CD4-positive, CD25-positive, alpha-beta regulatory T cell (primary cell): ENCODE data around the gene B4GALNT4. TPM values are rescaled to one million over a fixed set of nuclear protein-coding genes. Genes with fewer than 3 reads are reported as not detected.
"Not testable (repeated sequence)": the region's sequence is repeated elsewhere in the genome, so short reads cannot be mapped to it uniquely, and the experiment has no call there.

ENCODE experiments used
- ATAC-seq, 2 donors: fragments of 150-1000 bp; cut with Tn5 transposase; one replicate each; pipeline ENCODE4 v1.10.0; 2021; ENCODE audit warnings: low read depth in 2 of 2, moderate number of reproducible peaks in 2 of 2, moderate library complexity in 1 of 2
- DNase-seq, 3 donors: peaks; one replicate each; pipeline versions ENCODE4 v3.0.0 to v3.0.0-alpha.2; 2012 to 2022; ENCODE audit warnings: mixed read lengths in 1 of 3
- H3K27ac ChIP-seq: one replicate; pipeline ENCODE4 v1.7.0; 2013; ENCODE audit warnings: mild to moderate bottlenecking, low read length; ENCODE audit not compliant: insufficient read depth, poor library complexity, severe bottlenecking
- H3K27me3 ChIP-seq: one replicate; pipeline ENCODE4 v1.7.0; 2013; ENCODE audit warnings: low read length; ENCODE audit not compliant: control insufficient read depth, insufficient read depth
- H3K36me3 ChIP-seq: one replicate; pipeline ENCODE4 v1.7.0; 2013; ENCODE audit warnings: mild to moderate bottlenecking, low read length, moderate library complexity; ENCODE audit not compliant: control insufficient read depth, insufficient read depth
- H3K4me1 ChIP-seq: 2 replicates; pipeline ENCODE4 v1.7.0; 2013; ENCODE audit warnings: mild to moderate bottlenecking, low read length; ENCODE audit not compliant: insufficient read depth, control insufficient read depth, poor library complexity, severe bottlenecking
- H3K4me3 ChIP-seq: one replicate; pipeline ENCODE4 v1.7.0; 2013; ENCODE audit warnings: low read depth, mild to moderate bottlenecking, low read length, moderate library complexity
- H3K9me3 ChIP-seq, 2 experiments: 1 replicate in 1 of 2; 2 replicates in 1 of 2; pipeline ENCODE4 v1.7.0; 2013; ENCODE audit warnings: low read length in 2 of 2, mild to moderate bottlenecking in 1 of 2, moderate library complexity in 1 of 2; ENCODE audit not compliant: control insufficient read depth in 2 of 2
- H3K27ac Mint-ChIP-seq, 3 donors: one replicate each; pipeline ENCODE4 v1.8.0; 2020 to 2022; ENCODE audit warnings: mild to moderate bottlenecking in 3 of 3, mixed read lengths in 3 of 3, moderate library complexity in 2 of 3
- H3K27me3 Mint-ChIP-seq: one replicate; pipeline ENCODE4 v1.8.0; 2022; ENCODE audit warnings: mild to moderate bottlenecking, mixed read lengths
- H3K36me3 Mint-ChIP-seq: one replicate; pipeline ENCODE4 v1.8.0; 2020; ENCODE audit warnings: mixed read lengths
- H3K4me1 Mint-ChIP-seq, 4 donors: one replicate each; pipeline ENCODE4 v1.8.0; 2020 to 2022; ENCODE audit warnings: mixed read lengths in 4 of 4, mild to moderate bottlenecking in 1 of 4
- H3K4me3 Mint-ChIP-seq, 4 donors: one replicate each; pipeline ENCODE4 v1.8.0; 2020 to 2022; ENCODE audit warnings: mild to moderate bottlenecking in 4 of 4, mixed read lengths in 4 of 4, moderate library complexity in 3 of 4
- H3K9me3 Mint-ChIP-seq, 7 donors: one replicate each; pipeline ENCODE4 v1.8.0; 2020 to 2022; ENCODE audit warnings: mixed read lengths in 7 of 7, mild to moderate bottlenecking in 3 of 7, moderate library complexity in 2 of 7
- polyA plus RNA-seq, 4 donors: library from polyadenylated mRNA; unstranded; fragments of 300-500 nt; fragmentation: Illumina TruSeq; gene quantifications; one replicate each; pipeline ENCODE4 v1.2.3, GENCODE V29; 2021
- total RNA-seq: library from RNA; stranded (reverse); gene quantifications from one replicate; pipeline ENCODE4 v1.2.3, GENCODE V29; 2022

The B4GALNT4 gene
- total and polyA plus RNA-seq, 5 donors from 2014 or later: 0.99 TPM; not detected in 4

GRCh38 chr11:357582-357981, 11.7 kb upstream of the B4GALNT4 start:
- Mint-ChIP-seq H3K4me3 (no peak overlapping the region), H3K27ac (no peak overlapping the region), H3K27me3 (peaks cover 6% of the 10 kb centered on the region), H3K4me1 (peaks cover 7 to 36% (median 16%) of the 10 kb centered on the region in 4 donors), H3K9me3 (no peaks in the 10 kb centered on the region), H3K36me3 (no peaks in the 10 kb centered on the region)
- DNase-seq (no peak), ATAC-seq (no peak)
- Histone ChIP-seq H3K4me3 (no peak overlapping the region), H3K9me3 (no peaks in the 10 kb centered on the region), H3K27me3 (no peaks in the 10 kb centered on the region), H3K36me3 (no peaks in the 10 kb centered on the region), H3K27ac (no peak overlapping the region), H3K4me1 (peaks cover 10% of the 10 kb centered on the region)

DNA sequence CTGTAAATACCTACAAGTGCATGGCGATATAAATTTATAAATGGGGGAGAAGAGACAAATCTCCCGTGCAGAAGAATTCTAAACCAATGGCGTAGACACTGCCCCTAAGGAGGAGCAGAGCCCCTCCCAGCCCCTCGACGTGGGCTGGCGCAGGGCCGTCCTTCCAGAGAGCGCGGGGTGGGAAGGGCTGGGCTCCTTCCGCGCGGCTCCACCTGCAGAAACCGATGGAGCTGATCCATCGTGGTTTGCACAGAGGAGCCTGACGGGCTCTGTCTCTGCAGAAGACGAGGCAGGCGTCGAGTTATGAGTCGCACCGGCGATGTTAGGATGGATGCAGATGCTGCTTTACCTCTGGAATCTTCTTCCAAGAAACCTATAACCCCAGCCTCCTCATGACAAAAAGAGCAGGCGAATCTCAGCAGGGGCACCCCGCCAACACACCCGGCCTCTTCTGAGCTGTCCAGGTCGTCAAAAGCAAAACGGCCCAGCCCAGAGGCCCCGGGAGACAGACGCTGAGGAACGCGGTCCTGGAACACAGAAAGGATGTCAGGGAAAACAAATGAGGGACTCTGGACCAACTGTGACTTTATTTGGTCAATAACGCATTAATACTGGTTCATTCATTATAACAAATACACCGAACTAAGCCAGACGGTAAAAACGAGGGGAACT, 11.0 kb upstream of the B4GALNT4 start:
- Mint-ChIP-seq H3K4me3 (no peak overlapping the region), H3K27me3 (peaks cover 6% of the 10 kb centered on the region), H3K4me1 (peaks cover 5 to 29% (median 14%) of the 10 kb centered on the region in 4 donors), H3K36me3 (no peaks in the 10 kb centered on the region), H3K9me3 (no peaks in the 10 kb centered on the region), H3K27ac (peak overlapping the region in 1 of 3 donors; percentile 63)
- H3K9me3 ChIP-seq: no peaks in the 10 kb centered on the region
- H3K27ac ChIP-seq: no peak overlapping the region
- ATAC-seq (no peak), DNase-seq (no peak)
- no peak overlapping the region for H3K4me3 ChIP-seq
- H3K36me3 ChIP-seq: no peaks in the 10 kb centered on the region
- H3K4me1 ChIP-seq: peaks cover 10% of the 10 kb centered on the region
- H3K27me3 ChIP-seq: no peaks in the 10 kb centered on the region

GRCh38 chr11:359181-359714, 10.1 kb upstream of the B4GALNT4 start:
- H3K27ac Mint-ChIP-seq: no peak overlapping the region
- no peak overlapping the region for H3K27ac ChIP-seq
- no peaks in the 10 kb centered on the region for H3K36me3 Mint-ChIP-seq

DNA sequence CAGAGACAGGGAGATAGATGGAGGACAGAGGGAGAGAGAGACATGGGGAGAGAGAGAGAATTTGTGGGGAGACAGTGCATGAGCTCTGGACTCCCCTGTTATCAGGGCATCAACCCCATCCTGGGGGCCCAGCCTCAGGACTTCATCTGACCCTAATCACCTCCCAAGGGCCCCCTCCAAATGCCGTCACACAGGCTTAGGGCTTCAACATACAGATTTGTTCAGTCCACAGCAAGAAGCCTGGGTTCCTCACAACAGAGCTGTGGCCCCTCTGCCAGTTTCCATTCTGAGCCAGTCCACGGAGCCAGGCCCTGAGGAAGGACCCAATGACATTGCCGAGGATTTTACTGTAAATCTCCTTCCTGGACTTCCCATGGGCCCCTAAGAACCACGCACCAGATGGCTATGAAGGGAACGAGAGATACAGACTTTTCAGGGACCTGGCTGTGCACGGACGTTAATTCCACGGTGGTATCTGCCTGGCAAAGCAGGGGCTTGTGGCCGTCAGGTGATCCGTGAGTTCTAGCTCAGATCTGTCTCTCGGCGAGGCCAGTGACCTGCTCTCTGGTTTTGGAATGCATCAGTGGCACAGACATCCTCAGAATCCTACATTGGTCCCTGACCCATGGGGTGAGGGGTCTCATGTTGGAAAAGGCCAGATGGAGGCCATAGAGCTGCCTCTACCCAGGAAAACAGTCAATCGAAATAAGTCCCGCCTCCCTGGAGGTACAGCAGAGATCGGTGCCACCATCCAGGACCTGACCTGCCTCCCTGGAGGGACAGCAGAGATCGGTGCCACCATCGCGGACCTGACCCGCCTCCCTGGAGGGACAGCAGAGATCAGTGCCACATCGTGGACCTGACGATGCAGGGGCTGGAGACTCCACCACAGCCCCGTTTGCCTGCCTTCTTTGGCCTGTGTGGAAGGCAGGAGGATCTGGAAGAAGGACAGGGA, 8.7 kb upstream of the B4GALNT4 start:
- H3K4me1 ChIP-seq: peaks cover 8% of the 10 kb centered on the region
- H3K27me3 Mint-ChIP-seq: no peaks in the 10 kb centered on the region
- no peak for ATAC-seq
- H3K4me1 Mint-ChIP-seq: peaks cover 0 to 6% (median 0%) of the 10 kb centered on the region in 4 donors
- no peak overlapping the region for H3K4me3 Mint-ChIP-seq
- H3K4me3 ChIP-seq: no peak overlapping the region
- no peaks in the 10 kb centered on the region for H3K36me3 Mint-ChIP-seq
- no peak for DNase-seq
- no peak overlapping the region for H3K27ac ChIP-seq
- H3K9me3 Mint-ChIP-seq: no peaks in the 10 kb centered on the region
- H3K9me3 ChIP-seq: no peaks in the 10 kb centered on the region
- H3K27me3 ChIP-seq: no peaks in the 10 kb centered on the region
- H3K36me3 ChIP-seq: no peaks in the 10 kb centered on the region
- H3K27ac Mint-ChIP-seq: peak overlapping the region in 1 of 3 donors; percentile 77

More at GRCh38 chr11:359181-359714, 10.1 kb upstream of the B4GALNT4 start:
- Mint-ChIP-seq H3K9me3 (no peaks in the 10 kb centered on the region), H3K4me1 (peaks cover 0 to 19% (median 9%) of the 10 kb centered on the region in 4 donors), H3K27me3 (peaks cover 6% of the 10 kb centered on the region), H3K4me3 (no peak overlapping the region)
- H3K27me3 ChIP-seq: no peaks in the 10 kb centered on the region
- no peak overlapping the region for H3K4me3 ChIP-seq
- peaks cover 12% of the 10 kb centered on the region for H3K4me1 ChIP-seq
- ATAC-seq: peak; percentile 34 to 41
- H3K36me3 ChIP-seq: no peaks in the 10 kb centered on the region
- H3K9me3 ChIP-seq: no peaks in the 10 kb centered on the region
- peak in 1 of 3 donors; percentile 33 for DNase-seq

DNA sequence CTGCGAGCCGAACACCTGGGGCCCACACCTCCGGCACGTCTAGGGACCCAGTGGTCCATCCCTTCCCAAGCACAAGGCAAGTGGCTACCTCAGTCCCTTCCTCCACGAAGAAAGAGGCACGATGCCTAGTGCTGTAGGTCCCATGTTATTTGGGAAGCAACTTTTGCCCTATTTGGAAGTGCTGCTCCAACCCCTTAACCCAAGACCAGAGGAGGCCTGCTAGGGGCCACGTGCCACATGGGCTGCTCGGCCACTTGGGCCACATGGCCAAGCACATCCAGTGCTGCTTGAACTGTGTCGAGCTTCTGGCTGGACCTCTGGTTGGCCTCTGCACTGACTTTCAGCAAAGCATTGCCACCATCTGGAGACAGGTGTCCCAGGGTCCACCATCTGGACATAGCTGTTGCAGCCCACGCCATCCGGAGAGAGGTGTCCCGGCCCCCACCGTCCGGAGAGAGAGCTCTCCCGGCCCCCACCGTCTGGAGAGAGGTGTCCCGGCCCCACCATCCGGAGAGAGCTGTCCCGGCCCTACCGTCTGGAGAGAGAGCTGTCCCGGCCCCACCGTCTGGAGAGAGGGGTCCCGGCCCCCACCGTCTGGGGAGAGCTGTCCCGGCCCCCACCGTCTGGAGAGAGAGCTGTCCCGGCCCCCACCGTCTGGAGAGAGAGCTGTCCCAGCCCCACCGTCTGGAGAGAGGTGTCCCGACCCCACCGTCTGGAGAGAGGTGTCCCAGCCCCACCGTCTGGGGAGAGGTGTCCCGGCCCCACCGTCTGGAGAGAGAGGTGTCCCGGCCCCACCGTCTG, 6.5 kb upstream of the B4GALNT4 start:
- H3K9me3 Mint-ChIP-seq: peaks cover 0 to 2% (median 0%) of the 10 kb centered on the region in 7 donors
- ATAC-seq (no peak), DNase-seq (no peak)
- H3K27ac Mint-ChIP-seq: no peak overlapping the region
- no peaks in the 10 kb centered on the region for H3K36me3 Mint-ChIP-seq
- H3K36me3 ChIP-seq: no peaks in the 10 kb centered on the region
- no peak overlapping the region for H3K4me3 Mint-ChIP-seq
- peaks cover 5% of the 10 kb centered on the region for H3K4me1 ChIP-seq
- peaks cover 17% of the 10 kb centered on the region for H3K27me3 Mint-ChIP-seq
- no peak overlapping the region for H3K4me3 ChIP-seq
- no peak overlapping the region for H3K27ac ChIP-seq
- H3K9me3 ChIP-seq: no peaks in the 10 kb centered on the region
- H3K4me1 Mint-ChIP-seq: peaks cover 0 to 11% (median 0%) of the 10 kb centered on the region in 4 donors
- peaks cover 6% of the 10 kb centered on the region for H3K27me3 ChIP-seq

DNA sequence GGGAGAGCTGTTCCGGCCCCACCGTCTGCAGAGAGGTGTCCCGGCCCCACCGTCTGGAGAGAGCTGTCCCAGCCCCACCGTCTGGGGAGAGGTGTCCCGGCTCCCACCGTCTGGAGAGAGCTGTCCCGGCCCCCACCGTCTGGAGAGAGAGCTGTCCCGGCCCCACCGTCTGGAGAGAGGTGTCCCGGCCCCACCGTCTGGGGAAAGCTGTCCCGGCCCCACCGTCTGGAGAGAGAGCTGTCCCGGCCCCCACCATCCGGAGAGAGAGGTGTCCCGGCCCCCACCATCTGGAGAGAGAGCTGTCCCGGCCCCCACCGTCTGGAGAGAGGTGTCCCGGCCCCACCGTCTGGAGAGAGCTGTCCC, 5.9 kb upstream of the B4GALNT4 start:
- H3K9me3 ChIP-seq, H3K4me3 ChIP-seq, H3K9me3 Mint-ChIP-seq, DNase-seq, ATAC-seq, H3K27ac Mint-ChIP-seq, H3K27ac ChIP-seq, H3K36me3 ChIP-seq, H3K4me3 Mint-ChIP-seq, H3K36me3 Mint-ChIP-seq: not testable (repeated sequence)
- Mint-ChIP-seq H3K27me3 (peaks cover 23% of the 10 kb centered on the region), H3K4me1 (peaks cover 0 to 16% (median 1%) of the 10 kb centered on the region in 4 donors)
- H3K27me3 ChIP-seq: peaks cover 11% of the 10 kb centered on the region
- peaks cover 10% of the 10 kb centered on the region for H3K4me1 ChIP-seq
